Activated naive CD8-positive, alpha-beta T cell treated with anti-CD3 and anti-CD28 coated beads, Interleukin-2, amount 50 U/mL, for 24 hours (primary cell): Measurements from ENCODE around the gene KDM7A.
A peak's percentile ranks its signal among the peaks of the same experiment; 100 is the strongest.

Experiments
- ATAC-seq: fragments of 150-1000 bp; cut with Tn5 transposase; one replicate; pipeline ENCODE4 v1.10.0; 2021
- DNase-seq: peaks from one replicate; pipeline ENCODE4 v3.0.0; 2021
- H3K27ac Mint-ChIP-seq: one replicate; pipeline ENCODE4 v1.8.0; 2021; ENCODE audit warnings: mild to moderate bottlenecking, mixed read lengths
- H3K27me3 Mint-ChIP-seq: one replicate; pipeline ENCODE4 v1.8.0; 2021; ENCODE audit warnings: mixed read lengths
- H3K36me3 Mint-ChIP-seq: one replicate; pipeline ENCODE4 v1.8.0; 2021; ENCODE audit warnings: low read depth, mixed read lengths
- H3K4me1 Mint-ChIP-seq: one replicate; pipeline ENCODE4 v1.8.0; 2021; ENCODE audit warnings: mixed read lengths
- H3K4me3 Mint-ChIP-seq: one replicate; pipeline ENCODE4 v1.8.0; 2021; ENCODE audit warnings: mild to moderate bottlenecking, moderate library complexity, mixed read lengths
- H3K9me3 Mint-ChIP-seq: one replicate; pipeline ENCODE4 v1.8.0; 2021; ENCODE audit warnings: mixed read lengths

Gene KDM7A

DNA sequence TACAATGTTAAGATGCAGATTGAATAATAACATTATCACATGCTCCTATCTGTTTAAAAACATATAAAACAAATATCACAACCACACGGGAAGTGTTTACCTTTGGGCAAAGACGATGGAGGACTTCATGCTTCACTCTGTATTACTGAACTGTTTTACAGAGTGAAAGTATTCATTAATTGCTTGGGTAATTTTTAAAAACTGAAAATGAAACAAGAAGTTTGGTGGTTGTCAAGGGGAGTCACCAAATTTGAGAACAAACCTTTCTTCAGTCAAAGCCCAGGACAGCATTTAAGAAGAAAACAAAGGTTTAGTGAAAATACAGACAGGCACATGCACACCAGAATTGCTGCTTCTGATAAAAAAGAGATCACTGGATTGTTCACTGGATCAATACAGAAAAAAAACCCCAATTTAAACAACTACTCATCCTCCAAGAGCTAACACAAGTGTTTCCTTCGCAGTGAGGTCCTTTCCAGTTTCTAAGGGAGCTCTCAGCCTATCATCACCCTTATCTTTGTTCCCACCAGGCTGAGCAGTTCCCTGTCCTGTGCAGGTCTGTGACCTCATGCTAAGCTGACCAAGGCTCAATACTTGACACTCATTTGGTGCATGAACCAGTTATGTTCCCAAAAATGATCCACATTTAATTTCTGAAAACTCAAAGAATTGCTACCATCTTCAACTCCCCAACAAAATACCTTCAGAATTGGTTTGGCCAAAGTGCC lies 122.8 kb downstream of the KDM7A start:
- H3K27ac Mint-ChIP-seq: peak overlapping the region; percentile 55
- ATAC-seq (no peak), DNase-seq (no peak)
- H3K27me3 Mint-ChIP-seq: no peaks in the 10 kb centered on the region
- H3K4me3 Mint-ChIP-seq: peak overlapping the region; percentile 9
- no peaks in the 10 kb centered on the region for H3K9me3 Mint-ChIP-seq
- H3K36me3 Mint-ChIP-seq: peaks cover 37% of the 10 kb centered on the region
- peaks cover 33% of the 10 kb centered on the region for H3K4me1 Mint-ChIP-seq

DNA sequence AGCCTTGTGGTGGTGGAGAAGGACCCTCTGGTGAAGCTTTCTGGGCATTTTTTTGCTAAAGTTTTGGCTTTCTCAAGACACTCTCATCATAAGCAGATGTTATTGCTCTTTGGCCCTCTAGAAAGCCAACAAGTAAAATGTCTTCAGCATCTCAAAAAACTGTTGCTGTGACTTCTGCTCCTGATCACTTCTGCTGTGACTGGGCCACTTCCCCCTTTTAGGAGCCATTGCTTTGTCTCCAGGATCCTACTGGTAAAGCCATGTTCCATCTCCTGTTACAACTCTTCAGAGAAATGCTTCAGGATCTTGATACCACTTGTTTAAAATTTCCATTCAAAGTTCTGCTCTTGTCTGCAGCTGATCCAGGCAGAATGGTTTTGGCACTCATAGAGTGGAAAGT lies 125.0 kb downstream of the KDM7A start:
- Mint-ChIP-seq H3K27ac (no peak overlapping the region), H3K36me3 (peaks cover 28% of the 10 kb centered on the region), H3K4me3 (no peak overlapping the region), H3K27me3 (no peaks in the 10 kb centered on the region), H3K4me1 (peaks cover 27% of the 10 kb centered on the region), H3K9me3 (no peaks in the 10 kb centered on the region)
- ATAC-seq (no peak), DNase-seq (no peak)

GRCh38 chr7:140050100-140050499 lies 126.7 kb downstream of the KDM7A start:
- peaks cover 23% of the 10 kb centered on the region for H3K4me1 Mint-ChIP-seq

GRCh38 chr7:140049339-140050024 lies 127.3 kb downstream of the KDM7A start:
- Mint-ChIP-seq H3K27ac (no peak overlapping the region), H3K4me3 (no peak overlapping the region), H3K27me3 (no peaks in the 10 kb centered on the region), H3K36me3 (peaks cover 27% of the 10 kb centered on the region), H3K4me1 (peaks cover 17% of the 10 kb centered on the region), H3K9me3 (no peaks in the 10 kb centered on the region)
- no peak for ATAC-seq
- no peak for DNase-seq

More at GRCh38 chr7:140050100-140050499, 126.7 kb downstream of the KDM7A start:
- Mint-ChIP-seq H3K9me3 (no peaks in the 10 kb centered on the region), H3K36me3 (peaks cover 28% of the 10 kb centered on the region), H3K27me3 (no peaks in the 10 kb centered on the region), H3K4me3 (no peak overlapping the region), H3K27ac (no peak overlapping the region)
- no peak for DNase-seq
- ATAC-seq: no peak

GRCh38 chr7:140048989-140049338 lies 127.8 kb downstream of the KDM7A start:
- peaks cover 24% of the 10 kb centered on the region for H3K36me3 Mint-ChIP-seq
- H3K27ac Mint-ChIP-seq: no peak overlapping the region
- H3K4me1 Mint-ChIP-seq: peaks cover 12% of the 10 kb centered on the region
- no peak for ATAC-seq
- H3K27me3 Mint-ChIP-seq: no peaks in the 10 kb centered on the region
- H3K4me3 Mint-ChIP-seq: no peak overlapping the region
- no peaks in the 10 kb centered on the region for H3K9me3 Mint-ChIP-seq
- no peak for DNase-seq

DNA sequence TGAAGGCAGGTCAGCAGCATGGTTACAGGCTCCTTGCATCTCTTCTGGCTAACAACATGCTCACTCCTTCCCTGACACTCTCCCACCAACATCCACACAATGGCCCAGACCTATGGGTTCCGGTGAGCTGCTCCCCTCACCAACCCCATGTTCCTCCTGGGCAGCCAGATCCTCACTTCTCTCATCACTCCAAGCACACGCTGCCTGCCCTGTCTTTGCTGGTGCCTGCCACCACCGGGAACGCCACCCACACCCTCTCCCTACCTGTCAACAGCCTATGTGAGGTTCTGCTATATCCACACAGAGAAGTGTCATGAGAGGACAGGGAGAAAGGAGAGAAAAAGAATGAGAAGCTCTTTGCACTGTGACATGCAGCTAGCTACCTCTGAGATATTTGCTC lies 128.6 kb downstream of the KDM7A start:
- ATAC-seq: no peak
- no peaks in the 10 kb centered on the region for H3K27me3 Mint-ChIP-seq
- no peaks in the 10 kb centered on the region for H3K9me3 Mint-ChIP-seq
- no peak for DNase-seq
- peaks cover 5% of the 10 kb centered on the region for H3K4me1 Mint-ChIP-seq
- H3K27ac Mint-ChIP-seq: no peak overlapping the region
- no peak overlapping the region for H3K4me3 Mint-ChIP-seq
- peaks cover 18% of the 10 kb centered on the region for H3K36me3 Mint-ChIP-seq

GRCh38 chr7:140047197-140047596 lies 129.6 kb downstream of the KDM7A start:
- DNase-seq (no peak), ATAC-seq (no peak)
- Mint-ChIP-seq H3K36me3 (peaks cover 16% of the 10 kb centered on the region), H3K27ac (no peak overlapping the region), H3K4me1 (peaks cover 4% of the 10 kb centered on the region), H3K27me3 (no peaks in the 10 kb centered on the region), H3K4me3 (no peak overlapping the region), H3K9me3 (no peaks in the 10 kb centered on the region)

DNA sequence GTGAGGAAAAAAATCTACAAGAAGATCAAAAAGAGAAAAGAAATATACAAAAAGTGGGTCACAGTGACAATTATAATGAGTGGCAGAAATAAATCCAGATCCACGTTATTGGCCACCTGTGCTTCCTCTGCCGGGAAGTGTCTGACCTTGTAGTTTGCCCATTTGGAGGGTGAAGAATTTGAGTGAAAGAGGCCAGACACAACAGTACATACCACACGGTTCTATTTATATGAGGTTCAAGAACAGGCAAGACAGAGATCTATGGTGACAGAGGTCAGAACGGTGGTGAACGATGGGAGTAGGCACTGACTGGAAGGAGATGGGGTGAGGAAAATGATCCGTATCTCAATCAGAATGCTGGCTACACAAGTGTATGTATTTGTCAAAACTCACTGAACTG lies 131.1 kb downstream of the KDM7A start:
- ATAC-seq (no peak), DNase-seq (no peak)
- H3K4me1 Mint-ChIP-seq: peaks cover 4% of the 10 kb centered on the region
- no peaks in the 10 kb centered on the region for H3K27me3 Mint-ChIP-seq
- H3K9me3 Mint-ChIP-seq: no peaks in the 10 kb centered on the region
- H3K4me3 Mint-ChIP-seq: no peak overlapping the region
- no peak overlapping the region for H3K27ac Mint-ChIP-seq
- peaks cover 22% of the 10 kb centered on the region for H3K36me3 Mint-ChIP-seq

GRCh38 chr7:140044251-140044650 lies 132.5 kb downstream of the KDM7A start:
- Mint-ChIP-seq H3K27me3 (no peaks in the 10 kb centered on the region), H3K27ac (no peak overlapping the region), H3K4me1 (peaks cover 5% of the 10 kb centered on the region), H3K9me3 (no peaks in the 10 kb centered on the region), H3K4me3 (no peak overlapping the region), H3K36me3 (peaks cover 31% of the 10 kb centered on the region)
- DNase-seq (no peak), ATAC-seq (no peak)

DNA sequence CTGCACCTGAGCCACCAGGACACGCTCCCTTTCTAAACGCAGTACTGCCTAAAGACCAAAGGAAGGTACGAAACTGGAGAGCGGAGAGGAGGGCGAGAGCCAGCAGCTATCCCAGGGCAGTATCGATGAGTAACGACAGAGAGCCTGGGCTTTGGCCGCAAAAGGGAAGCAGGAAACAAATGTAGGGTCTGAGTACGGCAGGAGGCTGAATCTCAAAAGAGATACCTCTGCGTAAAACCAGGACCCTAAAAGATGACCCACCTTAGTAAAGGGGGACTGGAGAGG lies 134.5 kb downstream of the KDM7A start:
- H3K4me1 Mint-ChIP-seq: peaks cover 6% of the 10 kb centered on the region
- H3K4me3 Mint-ChIP-seq: no peak overlapping the region
- no peaks in the 10 kb centered on the region for H3K27me3 Mint-ChIP-seq
- no peak for ATAC-seq
- no peak for DNase-seq
- no peaks in the 10 kb centered on the region for H3K9me3 Mint-ChIP-seq
- H3K36me3 Mint-ChIP-seq: peaks cover 40% of the 10 kb centered on the region
- no peak overlapping the region for H3K27ac Mint-ChIP-seq

DNA sequence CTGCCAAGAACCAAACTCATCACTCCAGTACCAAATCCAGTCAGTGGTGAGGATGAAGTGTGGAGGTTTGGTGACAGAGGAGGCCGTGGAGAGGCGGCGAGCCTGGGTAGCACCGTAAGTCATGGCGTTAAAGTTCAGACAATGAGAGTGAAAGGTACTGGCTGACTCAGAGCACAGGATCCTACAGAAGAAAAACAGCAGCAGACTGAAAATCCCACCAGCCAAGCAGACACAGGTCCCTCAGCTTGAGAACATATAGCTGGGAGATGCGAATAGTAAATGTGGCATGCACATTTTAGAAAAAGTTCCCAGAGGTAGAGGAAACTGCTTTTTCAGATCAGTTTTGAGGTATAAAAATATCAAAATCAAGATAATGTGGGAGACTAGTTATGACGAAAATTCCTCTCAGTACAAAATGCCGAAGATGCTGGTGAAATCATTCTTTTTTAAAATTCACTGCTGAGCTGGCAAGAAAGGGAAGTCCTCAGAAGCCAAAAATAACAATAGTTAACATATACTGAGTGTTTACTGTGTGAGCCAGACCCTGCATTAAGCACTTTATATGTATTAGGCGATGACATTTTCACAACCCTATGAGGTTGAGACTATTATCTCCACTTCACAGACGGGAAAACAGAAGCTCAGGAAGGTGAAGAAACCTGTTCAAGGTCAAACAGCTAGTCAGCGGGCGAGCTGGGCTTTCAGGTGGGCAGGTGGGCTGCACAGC lies 135.0 kb downstream of the KDM7A start:
- Mint-ChIP-seq H3K27me3 (no peaks in the 10 kb centered on the region), H3K9me3 (no peaks in the 10 kb centered on the region), H3K4me1 (peaks cover 6% of the 10 kb centered on the region), H3K27ac (no peak overlapping the region), H3K36me3 (peaks cover 40% of the 10 kb centered on the region), H3K4me3 (no peak overlapping the region)
- ATAC-seq (no peak), DNase-seq (no peak)

DNA sequence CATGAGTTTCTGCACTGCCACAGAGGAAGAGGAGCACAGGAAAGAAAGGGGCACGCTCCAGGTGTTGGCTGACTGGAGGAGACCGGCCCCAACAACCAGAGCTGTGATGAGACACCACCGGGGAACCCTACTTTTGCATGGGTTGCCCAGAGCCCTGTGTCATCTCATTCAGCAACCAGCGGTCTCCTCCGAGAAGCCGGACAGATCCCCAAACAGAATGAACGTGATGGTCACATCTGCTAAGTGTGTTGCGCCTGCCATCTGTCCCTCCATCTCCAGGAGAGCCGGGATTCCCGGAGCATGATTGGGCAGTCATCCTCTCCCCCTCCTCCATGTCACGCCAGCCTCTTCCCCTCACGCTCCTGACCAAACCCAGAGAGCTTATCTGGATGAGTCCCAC lies 136.9 kb downstream of the KDM7A start:
- Mint-ChIP-seq H3K4me1 (peaks cover 18% of the 10 kb centered on the region), H3K27me3 (no peaks in the 10 kb centered on the region), H3K27ac (no peak overlapping the region), H3K36me3 (peaks cover 47% of the 10 kb centered on the region), H3K4me3 (no peak overlapping the region), H3K9me3 (no peaks in the 10 kb centered on the region)
- DNase-seq (no peak), ATAC-seq (no peak)

DNA sequence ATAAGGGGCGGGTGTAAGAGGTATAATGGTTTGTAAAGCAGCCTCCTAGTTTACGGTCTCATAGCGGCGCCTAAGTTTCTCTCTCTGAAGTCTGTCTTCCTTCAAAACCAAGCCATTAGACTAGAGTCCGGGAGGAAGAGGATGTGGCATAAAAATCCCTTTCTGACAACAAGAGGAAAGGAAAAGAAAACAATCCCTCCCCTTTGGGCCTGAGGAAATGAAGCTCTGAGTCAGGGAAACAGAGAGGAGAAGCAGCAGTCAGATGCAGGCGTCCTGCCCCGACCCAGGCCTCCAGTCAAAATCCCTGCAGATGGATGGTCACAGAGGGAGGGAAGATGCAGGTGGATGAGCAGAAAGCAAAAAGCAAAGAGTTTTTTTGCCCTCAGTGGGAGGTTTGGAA lies 137.7 kb downstream of the KDM7A start:
- peaks cover 18% of the 10 kb centered on the region for H3K4me1 Mint-ChIP-seq
- peaks cover 46% of the 10 kb centered on the region for H3K36me3 Mint-ChIP-seq

GRCh38 chr7:140036224-140036962 lies 140.4 kb downstream of the KDM7A start:
- H3K36me3 Mint-ChIP-seq: peaks cover 44% of the 10 kb centered on the region
- H3K4me3 Mint-ChIP-seq: peak overlapping the region; percentile 4
- ATAC-seq: peak; percentile 95
- no peaks in the 10 kb centered on the region for H3K27me3 Mint-ChIP-seq
- peaks cover 20% of the 10 kb centered on the region for H3K4me1 Mint-ChIP-seq
- peak overlapping the region; percentile 70 for H3K27ac Mint-ChIP-seq
- DNase-seq: peak; percentile 40
- no peaks in the 10 kb centered on the region for H3K9me3 Mint-ChIP-seq

More for the DNA sequence above, 137.7 kb downstream of the KDM7A start:
- no peak for ATAC-seq
- no peak for DNase-seq
- Mint-ChIP-seq H3K4me3 (no peak overlapping the region), H3K9me3 (no peaks in the 10 kb centered on the region), H3K27ac (no peak overlapping the region), H3K27me3 (no peaks in the 10 kb centered on the region)
